GM10266 (cell line): Measurements from ENCODE around the gene SEC16B.

ENCODE experiments used
- DNase-seq: peaks from one replicate; pipeline ENCODE4 v3.0.0; 2012; ENCODE audit errors: extremely low spot score
- TF ChIP-seq, protein P1 (sequence below): IDR thresholded peaks from 2 replicates; pipeline ENCODE4 v1.5.1; 2012; ENCODE audit warnings: mild to moderate bottlenecking, low read depth; ENCODE audit not compliant: control insufficient read depth, insufficient read depth; ENCODE audit errors: missing control alignments

The SEC16B gene

DNA sequence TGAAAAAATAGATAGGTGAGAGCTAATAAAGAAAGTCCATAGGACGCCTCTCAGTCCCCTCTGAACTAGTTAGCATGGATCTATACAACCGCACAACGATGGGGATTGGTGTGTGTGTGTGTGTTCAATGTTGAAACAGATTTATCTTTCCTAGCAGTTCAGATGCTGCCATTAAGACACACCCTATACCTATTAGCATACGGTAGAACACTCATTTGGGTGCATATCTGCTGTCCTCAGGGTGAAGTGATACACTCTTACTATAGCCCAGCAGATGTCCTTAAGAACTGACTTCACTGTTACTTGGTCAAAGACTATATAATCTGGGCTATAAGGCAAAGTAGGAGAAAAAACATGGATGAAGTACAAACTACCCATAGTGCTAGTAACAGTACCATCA, 4.6 kb downstream of the SEC16B start:
- TF ChIP-seq, protein P1, sequence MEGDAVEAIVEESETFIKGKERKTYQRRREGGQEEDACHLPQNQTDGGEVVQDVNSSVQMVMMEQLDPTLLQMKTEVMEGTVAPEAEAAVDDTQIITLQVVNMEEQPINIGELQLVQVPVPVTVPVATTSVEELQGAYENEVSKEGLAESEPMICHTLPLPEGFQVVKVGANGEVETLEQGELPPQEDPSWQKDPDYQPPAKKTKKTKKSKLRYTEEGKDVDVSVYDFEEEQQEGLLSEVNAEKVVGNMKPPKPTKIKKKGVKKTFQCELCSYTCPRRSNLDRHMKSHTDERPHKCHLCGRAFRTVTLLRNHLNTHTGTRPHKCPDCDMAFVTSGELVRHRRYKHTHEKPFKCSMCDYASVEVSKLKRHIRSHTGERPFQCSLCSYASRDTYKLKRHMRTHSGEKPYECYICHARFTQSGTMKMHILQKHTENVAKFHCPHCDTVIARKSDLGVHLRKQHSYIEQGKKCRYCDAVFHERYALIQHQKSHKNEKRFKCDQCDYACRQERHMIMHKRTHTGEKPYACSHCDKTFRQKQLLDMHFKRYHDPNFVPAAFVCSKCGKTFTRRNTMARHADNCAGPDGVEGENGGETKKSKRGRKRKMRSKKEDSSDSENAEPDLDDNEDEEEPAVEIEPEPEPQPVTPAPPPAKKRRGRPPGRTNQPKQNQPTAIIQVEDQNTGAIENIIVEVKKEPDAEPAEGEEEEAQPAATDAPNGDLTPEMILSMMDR = no peak
- no peak for DNase-seq

DNA sequence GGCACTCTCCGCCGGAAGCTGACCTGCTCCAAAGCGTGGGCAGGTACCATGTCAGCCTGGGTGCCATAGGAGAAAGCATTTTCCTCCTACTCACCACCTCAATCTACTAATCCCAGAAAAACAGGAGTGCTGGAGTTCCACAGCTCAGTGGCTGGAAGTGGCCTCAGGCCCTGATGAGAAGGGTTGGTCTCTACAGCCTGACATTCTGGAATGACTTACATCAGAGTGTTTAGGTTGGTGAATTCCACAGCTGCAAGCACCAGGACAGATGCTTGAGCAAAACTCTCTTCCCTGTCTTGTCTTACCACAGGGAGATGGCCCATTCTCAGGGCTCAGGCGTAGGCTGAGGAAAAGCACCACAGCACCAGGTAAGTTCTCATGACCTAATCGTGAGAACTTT, 5.5 kb downstream of the SEC16B start:
- TF ChIP-seq, protein P1 = no peak

DNA sequence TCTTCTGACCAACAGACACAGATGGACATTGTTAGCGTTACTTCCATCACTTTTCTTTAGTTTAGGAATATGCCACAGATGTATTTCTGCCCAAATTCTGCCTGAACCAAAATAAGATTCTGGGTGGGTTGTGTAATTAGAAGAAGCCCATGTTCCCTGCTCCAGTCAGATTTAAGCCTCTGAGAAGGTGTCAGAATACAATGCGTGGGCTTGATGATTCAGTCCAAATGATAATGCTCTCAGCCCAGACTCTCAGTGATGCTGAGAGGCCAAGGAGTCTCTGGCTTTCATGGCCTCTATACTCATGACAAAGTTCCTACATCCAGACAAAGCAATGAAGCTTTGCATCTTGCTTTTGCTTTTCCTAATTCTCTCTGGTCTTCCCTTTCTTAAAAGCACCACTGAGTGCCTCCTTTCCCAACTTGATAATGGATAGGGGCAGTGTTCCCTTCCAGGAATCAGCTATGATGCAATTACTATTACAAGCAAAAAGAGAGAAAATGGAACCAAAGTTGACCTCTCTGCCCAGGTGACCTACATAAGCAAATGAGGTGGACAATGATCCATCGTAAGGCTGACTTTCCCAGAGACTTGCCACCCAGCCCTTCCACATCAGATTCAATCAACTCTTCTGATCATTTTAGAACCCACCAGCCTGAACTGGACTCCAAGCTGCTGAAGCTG, 8.8 kb downstream of the SEC16B start:
- TF ChIP-seq, protein P1 = no peak
- no peak for DNase-seq

More for the DNA sequence above, 5.5 kb downstream of the SEC16B start:
- DNase-seq = no peak

GRCh38 chr1:177959811-177960515, 9.9 kb downstream of the SEC16B start:
- DNase-seq = no peak
- TF ChIP-seq, protein P1 = peak; percentile 20

- DNase-seq = no peak
- TF ChIP-seq, protein P1 = no peak
These were observed 11.8 kb downstream of the SEC16B start for GRCh38 chr1:177958092-177958491.

GRCh38 chr1:177954076-177954475, 15.8 kb downstream of the SEC16B start:
- TF ChIP-seq, protein P1 = no peak

GRCh38 chr1:177953549-177953948, 16.3 kb downstream of the SEC16B start:
- DNase-seq = no peak

More at GRCh38 chr1:177954076-177954475, 15.8 kb downstream of the SEC16B start:
- DNase-seq = no peak

More at GRCh38 chr1:177953549-177953948, 16.3 kb downstream of the SEC16B start:
- TF ChIP-seq, protein P1 = no peak
